HG03520 (cell line): Measurements from ENCODE around the gene SCT.
"Not testable (repeated sequence)": the region's sequence is repeated elsewhere in the genome, so short reads cannot be mapped to it uniquely, and the experiment has no call there.

Experiments used
- ATAC-seq: cut with Tn5 transposase; IDR thresholded peaks from one replicate; pipeline ENCODE4 v1.9.1; 2021; ENCODE audit warnings: mild to moderate bottlenecking, moderate library complexity; ENCODE audit not compliant: unreplicated experiment

Gene SCT, protein sequence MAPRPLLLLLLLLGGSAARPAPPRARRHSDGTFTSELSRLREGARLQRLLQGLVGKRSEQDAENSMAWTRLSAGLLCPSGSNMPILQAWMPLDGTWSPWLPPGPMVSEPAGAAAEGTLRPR

DNA sequence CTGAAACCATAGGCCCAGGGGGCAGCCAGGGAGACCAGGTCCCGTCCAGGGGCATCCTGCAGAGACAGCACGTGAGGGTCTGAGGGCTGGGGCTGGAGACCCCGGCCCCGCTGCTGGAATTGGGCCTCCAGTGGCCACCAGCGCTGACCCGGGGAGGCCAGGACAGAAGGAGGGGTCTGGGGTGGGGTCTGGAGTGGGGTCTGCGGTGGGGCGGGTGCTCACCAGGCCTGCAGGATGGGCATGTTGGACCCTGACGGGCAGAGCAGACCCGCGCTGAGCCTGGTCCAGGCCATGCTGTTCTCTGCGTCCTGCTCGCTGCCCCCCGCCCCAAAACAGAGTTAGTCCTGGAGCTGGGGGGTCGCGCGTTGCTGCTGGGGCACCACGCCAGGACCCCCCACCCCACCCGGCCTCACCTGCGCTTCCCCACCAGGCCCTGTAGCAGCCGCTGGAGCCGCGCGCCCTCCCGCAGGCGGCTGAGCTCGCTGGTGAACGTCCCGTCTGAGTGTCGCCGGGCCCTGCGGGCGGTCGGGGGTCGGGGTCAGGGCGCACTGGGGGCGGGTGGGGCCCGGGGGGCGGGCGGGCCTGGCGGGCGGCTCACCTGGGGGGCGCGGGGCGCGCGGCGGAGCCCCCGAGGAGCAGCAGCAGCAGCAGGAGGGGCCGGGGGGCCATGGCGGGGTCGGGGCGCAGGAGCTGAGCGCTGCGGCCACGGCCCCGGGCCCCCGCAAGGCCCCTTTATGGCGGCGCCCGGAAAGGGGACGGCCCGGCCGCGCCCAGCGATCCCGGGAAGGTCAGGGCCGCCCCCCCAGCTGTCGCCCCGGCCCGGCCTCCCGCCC lies at the start of gene SCT:
TSS of gene SCT (minus strand) at position 707 of the 833 bp plus-strand sequence. CDS start at position 669, 38 bp downstream.
- no peak for ATAC-seq

GRCh38 chr11:674406-674805 lies 47.4 kb upstream of the SCT start:
- ATAC-seq = no peak

- ATAC-seq = no peak
Observed at GRCh38 chr11:673866-674265, 46.9 kb upstream of the SCT start.

GRCh38 chr11:665704-666281 lies 38.8 kb upstream of the SCT start:
- no peak for ATAC-seq

GRCh38 chr11:665062-665703 lies 38.2 kb upstream of the SCT start:
- no peak for ATAC-seq

DNA sequence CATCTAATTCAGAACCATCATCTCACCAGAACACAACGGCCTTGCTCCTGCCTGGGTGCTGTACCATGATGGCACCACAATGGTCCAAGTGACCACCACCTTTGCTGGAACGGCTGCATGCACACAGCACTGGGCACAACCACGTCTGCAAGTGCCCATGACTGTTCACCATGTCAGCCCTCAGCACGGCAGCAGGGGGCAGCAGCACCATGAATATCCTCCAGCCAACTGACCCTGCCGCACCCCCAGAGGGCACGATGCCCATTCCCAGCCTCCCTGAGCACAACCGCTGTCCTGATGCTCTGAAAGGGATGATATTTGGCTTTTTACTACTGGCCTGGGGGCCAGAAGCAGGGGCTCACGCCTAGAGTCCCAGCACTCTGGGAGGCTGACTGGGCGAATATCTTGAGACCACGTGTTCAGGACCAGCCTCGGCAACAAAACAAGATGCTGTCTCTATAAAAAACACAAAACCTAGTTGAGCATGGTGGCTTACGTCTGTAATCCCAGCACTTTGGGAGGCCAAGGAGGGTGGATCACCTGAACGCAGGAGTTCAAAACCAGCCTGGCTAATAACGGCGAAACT lies 35.8 kb upstream of the SCT start:
- ATAC-seq = no peak

DNA sequence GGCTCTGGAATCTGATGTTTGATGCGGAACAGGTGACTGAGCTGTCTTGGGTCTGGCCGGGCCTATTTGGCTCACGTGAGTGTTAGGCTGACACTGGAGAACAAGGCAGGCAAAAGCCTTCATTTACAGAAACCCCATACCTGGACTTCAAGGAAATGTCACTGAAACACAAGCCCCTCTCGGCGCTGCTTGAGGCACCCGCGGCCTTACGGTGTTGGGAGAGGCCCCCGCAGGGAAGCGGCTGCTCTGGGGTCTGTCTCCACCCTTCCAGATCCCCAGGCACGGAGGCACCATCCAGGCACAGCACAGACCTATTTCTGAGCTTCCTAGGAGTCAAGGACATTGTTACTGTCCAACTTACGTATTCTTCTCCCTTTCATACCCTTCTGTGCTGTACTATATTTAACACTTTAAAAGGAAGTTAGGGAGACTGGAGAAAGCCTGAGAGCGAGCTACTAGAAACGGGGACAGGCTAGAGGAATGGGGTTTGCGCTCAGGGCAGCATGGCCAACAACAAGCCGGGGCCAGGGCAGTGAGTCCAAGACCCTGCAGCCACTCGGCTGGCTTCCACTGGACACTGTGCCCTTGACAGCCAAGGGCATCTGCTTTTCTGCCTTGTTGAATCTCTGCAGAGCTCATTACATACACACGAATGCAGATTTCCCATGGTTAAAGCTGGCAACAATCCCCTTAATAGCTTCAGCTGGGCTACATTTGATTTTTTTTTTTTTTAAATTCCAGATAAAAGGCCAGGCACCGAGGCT lies 33.9 kb upstream of the SCT start:
- no peak for ATAC-seq

DNA sequence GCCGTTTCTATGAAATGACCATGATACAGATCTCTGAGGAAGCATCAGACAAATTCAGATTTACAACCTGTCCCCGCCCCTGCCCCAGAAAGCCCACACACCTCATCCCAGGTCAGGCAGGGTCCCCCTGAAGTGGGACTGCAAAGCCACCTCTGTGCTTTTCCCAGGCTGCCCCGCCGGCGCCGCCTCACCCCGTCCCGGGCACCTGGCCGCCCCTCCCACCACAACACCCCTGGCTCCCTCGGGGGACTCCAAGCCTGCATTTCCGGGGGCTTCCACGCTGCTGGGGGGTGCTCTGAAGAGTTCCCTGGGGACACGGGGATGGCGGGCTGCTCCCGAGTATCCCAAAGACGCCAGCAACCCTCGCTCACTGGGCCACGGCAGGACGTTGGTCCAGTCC lies 33.3 kb upstream of the SCT start:
- no peak for ATAC-seq

- no peak for ATAC-seq
Observed at GRCh38 chr11:659532-660085, 32.6 kb upstream of the SCT start.

- no peak for ATAC-seq
Observed at GRCh38 chr11:657691-658126, 30.7 kb upstream of the SCT start.

- no peak for ATAC-seq
Observed at GRCh38 chr11:656866-657265, 29.9 kb upstream of the SCT start.

DNA sequence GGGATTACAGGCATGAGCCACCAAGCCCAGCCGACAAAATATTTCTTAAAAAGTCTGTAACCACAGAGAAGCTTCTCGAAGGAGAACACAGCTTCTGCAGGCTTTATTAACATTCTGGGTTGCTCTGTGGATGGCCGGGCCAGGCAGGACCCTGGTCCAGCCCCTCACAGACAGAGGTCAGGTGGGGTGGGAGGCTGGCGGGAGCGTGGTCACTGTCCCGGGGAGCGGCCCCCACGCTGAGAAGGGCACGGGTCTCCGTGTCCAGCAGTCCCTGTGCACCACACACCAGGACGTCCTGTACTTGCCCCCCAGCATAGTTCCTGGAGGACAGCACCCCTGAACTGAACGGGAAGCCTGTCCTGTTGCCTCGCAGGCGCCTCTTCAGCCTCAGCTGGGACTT lies 29.4 kb upstream of the SCT start:
- ATAC-seq = no peak

DNA sequence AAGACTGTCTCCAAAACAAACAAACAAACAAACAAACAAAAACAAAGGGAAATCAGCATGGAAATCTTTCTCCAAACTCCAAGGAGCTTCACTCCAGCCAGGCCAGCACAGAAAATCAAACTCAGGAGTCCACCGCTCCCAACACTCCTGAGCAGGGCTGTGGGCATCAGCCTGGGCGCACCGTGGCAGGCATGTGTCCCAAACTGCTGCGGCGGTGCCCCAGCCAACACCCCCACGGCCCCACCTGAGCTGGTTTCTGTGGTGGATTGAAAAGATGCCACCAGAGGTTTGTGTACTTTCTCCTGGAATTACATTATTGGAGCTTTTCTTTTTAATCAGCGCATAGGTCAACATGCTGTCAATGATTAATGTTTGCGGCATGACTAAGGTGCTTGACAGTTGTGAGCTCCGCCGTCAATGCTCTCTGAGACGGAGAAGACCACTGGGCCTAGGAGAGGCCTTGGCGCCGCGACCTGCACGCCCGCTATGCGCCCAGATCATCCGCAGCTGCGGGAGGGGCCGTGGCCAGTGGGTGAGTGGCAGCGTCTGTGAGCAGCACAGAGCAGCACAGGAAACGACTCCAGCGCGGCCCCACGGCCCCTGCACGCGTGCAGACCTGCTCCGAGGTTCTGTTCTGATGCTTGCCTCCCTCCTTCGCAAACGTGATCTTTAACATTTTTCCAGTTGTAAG lies 28.2 kb upstream of the SCT start:
- ATAC-seq = no peak

GRCh38 chr11:654444-654843 lies 27.5 kb upstream of the SCT start:
- ATAC-seq = not testable (repeated sequence)

GRCh38 chr11:653837-654236 lies 26.9 kb upstream of the SCT start:
- no peak for ATAC-seq

GRCh38 chr11:653136-653535 lies 26.2 kb upstream of the SCT start:
- not testable (repeated sequence) for ATAC-seq

DNA sequence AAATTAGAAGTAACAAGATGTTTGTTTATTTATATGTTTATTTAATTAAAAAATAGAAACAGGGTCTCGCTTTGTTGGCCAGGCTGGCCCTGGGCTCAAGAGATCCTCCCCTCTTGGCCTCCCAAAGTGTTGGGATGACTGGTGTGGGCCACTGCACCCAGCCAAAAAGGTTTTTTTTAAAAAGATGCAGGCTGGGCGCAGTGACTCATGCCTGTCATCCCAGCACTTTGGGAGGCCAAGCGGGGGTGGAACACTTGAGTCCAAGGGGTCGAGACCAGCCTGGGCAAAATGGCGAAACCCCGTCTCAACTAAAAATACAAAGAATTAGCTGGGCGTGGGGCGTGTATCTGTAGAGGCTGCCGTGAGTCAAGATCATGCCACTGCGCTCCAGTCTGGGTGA lies 23.5 kb upstream of the SCT start:
- no peak for ATAC-seq

GRCh38 chr11:647672-648158 lies 20.7 kb upstream of the SCT start:
- not testable (repeated sequence) for ATAC-seq

- ATAC-seq = no peak
Observed at GRCh38 chr11:646214-646613, 19.2 kb upstream of the SCT start.

GRCh38 chr11:645536-645935 lies 18.6 kb upstream of the SCT start:
- no peak for ATAC-seq
